Fibroblast of the aortic adventitia (primary cell): ENCODE data around the gene MND1. TPM values are rescaled to one million over a fixed set of nuclear protein-coding genes. Genes with fewer than 3 reads are reported as not detected.

ENCODE experiments used
- DNase-seq: peaks from one replicate; pipeline ENCODE4 v3.0.0-alpha.2; 2010; ENCODE audit warnings: low read depth
- H3K4me3 ChIP-seq: 2 replicates; pipeline ENCODE4 v1.5.1; 2011; ENCODE audit warnings: low read depth, mild to moderate bottlenecking, control low read depth, low read length, moderate library complexity
- CTCF ChIP-seq: IDR thresholded peaks from 2 replicates; pipeline ENCODE4 v1.5.1; 2011; ENCODE audit warnings: mild to moderate bottlenecking, low read length, control low read depth, inconsistent platforms; ENCODE audit not compliant: insufficient read depth
- total RNA-seq: library from RNA; depleted of rRNA; stranded (reverse); fragments of >200 nt; gene quantifications from 2 replicates; pipeline ENCODE4 v1.2.3, GENCODE V29; 2012; ENCODE audit warnings: low replicate concordance

Gene MND1
- 2.4 and 15.5 TPM in 2 replicates for total RNA-seq

DNA sequence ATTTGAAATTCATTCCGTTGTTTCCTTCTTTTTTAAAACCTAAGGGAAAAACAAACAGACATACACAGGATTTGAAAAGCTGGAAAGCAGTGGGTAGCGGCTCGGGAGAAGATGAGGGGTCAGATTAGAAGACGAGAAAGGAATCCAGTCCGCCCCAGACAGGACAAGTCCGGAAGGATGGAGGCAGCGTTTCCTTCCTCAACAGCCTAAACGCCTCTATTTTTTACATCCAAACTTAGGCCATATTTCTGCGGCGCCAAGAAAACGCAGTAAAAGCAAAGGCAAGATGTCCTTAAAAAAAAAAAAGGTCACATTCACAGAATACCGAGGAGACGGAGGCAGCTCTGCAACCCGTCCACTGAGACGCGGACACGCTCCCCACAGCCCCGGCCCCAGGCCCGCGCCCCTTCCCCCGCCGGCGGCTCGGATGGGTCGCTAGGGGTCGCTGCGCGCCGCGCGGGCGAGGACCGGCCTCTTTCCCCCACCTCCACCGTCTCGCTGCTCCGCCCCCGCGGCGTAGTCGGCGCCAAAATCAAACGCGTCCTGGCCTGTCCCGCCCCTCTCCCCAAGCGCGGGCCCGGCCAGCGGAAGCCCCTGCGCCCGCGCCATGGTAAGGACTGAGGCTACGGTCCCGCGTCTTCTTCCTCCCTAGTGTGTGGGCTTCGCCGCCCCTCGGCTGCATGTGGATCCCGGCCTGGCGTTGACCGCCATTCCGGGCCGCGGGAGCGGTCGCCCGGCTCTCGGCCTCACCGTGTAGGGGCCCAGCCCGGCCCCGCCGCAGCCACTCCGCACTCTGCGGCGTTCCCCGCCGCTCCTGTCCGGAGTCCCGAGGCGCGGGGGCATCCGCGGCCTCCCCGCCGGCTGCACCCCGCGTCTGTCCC, at the start of gene MND1:
MND1 (plus strand) TSS at position 558 of the 881 bp plus-strand sequence; CDS start at position 608, 50 bp downstream.
- DNase-seq, result peak; percentile 70
- peak; percentile 64 for TF ChIP-seq CTCF
- peak within 1 kb of the TSS; percentile 81 for H3K4me3 ChIP-seq

GRCh38 chr4:153295131-153295755, 49.2 kb upstream of the MND1 start:
- H3K4me3 ChIP-seq, result no peak overlapping the region
- DNase-seq, result no peak
- TF ChIP-seq CTCF, result no peak

- no peak for TF ChIP-seq CTCF
- DNase-seq, result peak; percentile 78
- no peak overlapping the region for H3K4me3 ChIP-seq
These were observed 48.3 kb upstream of the MND1 start for GRCh38 chr4:153296040-153296823.

- DNase-seq, result no peak
- TF ChIP-seq CTCF, result no peak
- no peak overlapping the region for H3K4me3 ChIP-seq
These were observed 47.4 kb upstream of the MND1 start for GRCh38 chr4:153297116-153297515.

GRCh38 chr4:153310793-153311192, 33.7 kb upstream of the MND1 start:
- no peak overlapping the region for H3K4me3 ChIP-seq
- DNase-seq, result no peak
- TF ChIP-seq CTCF, result no peak

GRCh38 chr4:153314915-153315314, 29.6 kb upstream of the MND1 start:
- no peak for TF ChIP-seq CTCF
- no peak for DNase-seq
- no peak overlapping the region for H3K4me3 ChIP-seq
